Measurements from ENCODE around the gene CDH13. TPM values are rescaled to one million over a fixed set of nuclear protein-coding genes. Genes with fewer than 3 reads are reported as not detected.

The CDH13 gene
- total and polyA plus RNA-seq, 2 of the 8 experiments (the other 6 are each of a cell fraction or from before 2014, with no cell fraction given): 2.3 to 2.4 TPM

- H3K9ac ChIP-seq (replicated peaks in 1 of 4; ENCODE audit: extremely low read depth in 1 of 4, low read depth in 3 of 4, low read length in 3 of 4): no peak overlapping the region
- FAIRE-seq: no peak
- TF ChIP-seq HDAC6 (IDR thresholded peaks at IDR 0.05; ENCODE audit: low read depth, low read length) (no peak), BACH1 (IDR thresholded peaks at IDR 0.05; ENCODE audit: low read length) (no peak), RBBP5 (IDR thresholded peaks at IDR 0.05; ENCODE audit: borderline replicate concordance, low read depth, low read length) (no peak), YY1 (IDR thresholded peaks at IDR 0.05; ENCODE audit: low read depth, low read length) (no peak), TAF7 (optimal IDR thresholded peaks at IDR 0.05; ENCODE audit: borderline replicate concordance, low read depth, low read length) (no peak), SIRT6 (IDR thresholded peaks at IDR 0.05; ENCODE audit: low read length) (no peak), SP4 (IDR thresholded peaks at IDR 0.05; ENCODE audit: low read length) (no peak), TEAD4 (IDR thresholded peaks at IDR 0.05; ENCODE audit: low read depth, low read length) (no peak), CREB1 (IDR thresholded peaks at IDR 0.05) (no peak), MAFK (IDR thresholded peaks at IDR 0.05; ENCODE audit: low read depth, low read length) (no peak), JUND (IDR thresholded peaks at IDR 0.05; ENCODE audit: low read length) (no peak), ATF2 (IDR thresholded peaks at IDR 0.05; ENCODE audit: low read length) (no peak), SRF (IDR thresholded peaks at IDR 0.05; ENCODE audit: low read depth, low read length) (no peak), SP2 (IDR thresholded peaks at IDR 0.05; ENCODE audit: low read length) (no peak), NRF1 (IDR thresholded peaks at IDR 0.05; ENCODE audit: low read depth, low read length) (no peak)
Measured at GRCh38 chr16:82756283-82756599, 129.5 kb downstream of the CDH13 start.

More at GRCh38 chr16:82756283-82756599, 129.5 kb downstream of the CDH13 start:
- peaks cover 0 to 5% (median 2%) of the 10 kb centered on the region in 4 experiments; a peak in 3 of 7 replicates for H3K4me1 ChIP-seq (replicated peaks in 1 of 4; ENCODE audit: control insufficient read depth in 3 of 4, insufficient read depth in 4 of 4, low read length in 3 of 4)
- no peaks in the 10 kb centered on the region for H3K27me3 ChIP-seq (replicated peaks in 1 of 4; ENCODE audit: control insufficient read depth in 3 of 4, extremely low read depth in 1 of 4, insufficient read depth in 3 of 4, low read length in 3 of 4)
- no peak overlapping the region for H2BK12ac ChIP-seq (ENCODE audit: low read depth, low read length)
- no peak overlapping the region for H2BK120ac ChIP-seq (replicated peaks; ENCODE audit: low read depth, low read length)
- DNase-seq (ENCODE audit: low read depth in 1 of 2, low spot score in 2 of 2): no peak
- no peak overlapping the region for H4K8ac ChIP-seq (ENCODE audit: extremely low read depth, insufficient read depth, low read length)
- no peak overlapping the region for H2AK5ac ChIP-seq (ENCODE audit: low read depth, low read length)
- H4K5ac ChIP-seq (ENCODE audit: insufficient read length, low read depth, low read length): no peak overlapping the region
- no peak overlapping the region for H3K56ac ChIP-seq (replicated peaks; ENCODE audit: insufficient read length, low read depth, low read length)
- no peak overlapping the region for H3K4me2 ChIP-seq (ENCODE audit: insufficient read depth in 1 of 2, low read depth in 2 of 2, low read length in 2 of 2)
- H4K91ac ChIP-seq (replicated peaks; ENCODE audit: insufficient read length, low read length): no peak overlapping the region
- no peak overlapping the region for H3K4me3 ChIP-seq (ENCODE audit: extremely low read depth in 1 of 4, insufficient read depth in 2 of 4, low read depth in 3 of 4, low read length in 4 of 4)
- no peaks in the 10 kb centered on the region for H3K23me2 ChIP-seq (ENCODE audit: low read depth, low read length)
- H2BK15ac ChIP-seq (ENCODE audit: low read length): no peak overlapping the region
- WGBS, 2 experiments (ENCODE audit: extremely low coverage in 1 of 2, insufficient coverage in 1 of 2, insufficient read length in 1 of 2, insufficient replicate concordance in 2 of 2, low coverage in 1 of 2, low lambda C conversion rate in 2 of 2, missing lambda C conversion rate in 1 of 2): 65% methylated on average over 3 of the region's 3 CpGs; no CpG with 5 or more reads in 1 of the 2 experiments
- H3K27ac ChIP-seq (ENCODE audit: low read depth, low read length): no peak overlapping the region
- H2BK20ac ChIP-seq (ENCODE audit: low read length): no peak overlapping the region
- H3K36me3 ChIP-seq (ENCODE audit: control insufficient read depth in 2 of 4, insufficient read depth in 4 of 4, low read length in 3 of 4): no peaks in the 10 kb centered on the region
- H4K20me1 ChIP-seq (replicated peaks in 1 of 2; ENCODE audit: control insufficient read depth in 1 of 2, insufficient read depth in 2 of 2, low read length in 2 of 2): no peaks in the 10 kb centered on the region
- POLR2A ChIA-PET (ENCODE audit: partially characterized antibody): no interaction called here
- CTCF ChIA-PET (ENCODE audit: partially characterized antibody): interaction anchor here (0.6 to 4.0 kb wide), 18 partner anchors 8 to 1086 kb away, joined by 3 to 25 read pairs (median 3); no protein-coding TSS in a partner anchor
- no peak overlapping the region for H3K23ac ChIP-seq (ENCODE audit: insufficient read length)
- no peak overlapping the region for H2BK5ac ChIP-seq (ENCODE audit: low read depth, low read length)
- H3K14ac ChIP-seq (ENCODE audit: insufficient read length): no peak overlapping the region
- no peak overlapping the region for H3K18ac ChIP-seq (ENCODE audit: extremely low read depth, low read length)
- no peak overlapping the region for H3K4ac ChIP-seq (replicated peaks; ENCODE audit: insufficient read length, low read depth, low read length)
- no peak overlapping the region for H2AFZ ChIP-seq (ENCODE audit: low read length)
- H3K79me2 ChIP-seq (ENCODE audit: control insufficient read depth in 1 of 2, insufficient read depth in 2 of 2, low read length in 2 of 2): no peaks in the 10 kb centered on the region
- H3K9me3 ChIP-seq (ENCODE audit: insufficient read depth in 2 of 2, low read depth in 1 of 2, low read length in 1 of 2): no peaks in the 10 kb centered on the region
- H3K79me1 ChIP-seq (ENCODE audit: low read depth, low read length): no peaks in the 10 kb centered on the region
